WTC11 (cell line): ENCODE data around the gene CPNE5. TPM values are rescaled to one million over a fixed set of nuclear protein-coding genes. Genes with fewer than 3 reads are reported as not detected.

Experiments used
- ATAC-seq: fragments of 200-7000 bp; cut with Tn5 transposase; 2 replicates; pipeline ENCODE4 v1.10.0; 2021; ENCODE audit warnings: mild to moderate bottlenecking, moderate library complexity
- CTCF ChIA-PET: fragments of 300-600 bp; sonication (Branson Sonifier 250); formaldehyde crosslinking; loops from one replicate; lab custom pipeline; 2021; ENCODE audit warnings: antibody characterized with exemption; lab: Charles Lee
- POLR2A ChIA-PET: fragments of 350-600 bp; sonication (Branson Sonifier 250); formaldehyde crosslinking; loops from one replicate; lab custom pipeline; 2021; ENCODE audit warnings: antibody characterized with exemption; lab: Charles Lee
- DNase-seq: peaks from one replicate; pipeline ENCODE4 v3.0.0; 2021; ENCODE audit warnings: low spot score
- H3K27ac Mint-ChIP-seq: 2 replicates; pipeline ENCODE4 v1.8.0; 2021; ENCODE audit warnings: mixed read lengths
- H3K27me3 Mint-ChIP-seq: 2 replicates; pipeline ENCODE4 v1.8.0; 2021; ENCODE audit warnings: low read depth, mild to moderate bottlenecking, moderate library complexity, mixed read lengths
- H3K36me3 Mint-ChIP-seq: 2 replicates; pipeline ENCODE4 v1.8.0; 2021; ENCODE audit warnings: mixed read lengths
- H3K4me1 Mint-ChIP-seq: 2 replicates; pipeline ENCODE4 v1.8.0; 2022; ENCODE audit warnings: mixed read lengths
- H3K4me3 Mint-ChIP-seq: 2 replicates; pipeline ENCODE4 v1.8.0; 2021; ENCODE audit warnings: mild to moderate bottlenecking, moderate library complexity, mixed read lengths
- H3K9me3 Mint-ChIP-seq: 2 replicates; pipeline ENCODE4 v1.8.0; 2021; ENCODE audit warnings: mixed read lengths
- AR ChIP-seq: fragments of 250-450 bp; sonication (Bioruptor Pico); IDR thresholded peaks from 2 replicates; pipeline ENCODE4 v1.9.0; 2021; ENCODE audit warnings: mild to moderate bottlenecking
- ARID4B ChIP-seq: sonication (generic); formaldehyde crosslinking; IDR thresholded peaks from 2 replicates; pipeline ENCODE4 v1.8.0; 2023; ENCODE audit warnings: missing genetic modification reagents, mild to moderate bottlenecking, borderline replicate concordance
- FOXJ3 ChIP-seq: sonication (generic); formaldehyde crosslinking; IDR thresholded peaks from 2 replicates; pipeline ENCODE4 v1.9.0; 2021; ENCODE audit warnings: missing genetic modification reagents, mild to moderate bottlenecking, borderline replicate concordance
- FOXK1 ChIP-seq: sonication (generic); formaldehyde crosslinking; IDR thresholded peaks from 2 replicates; pipeline ENCODE4 v1.8.0; 2022; ENCODE audit warnings: mild to moderate bottlenecking, moderate library complexity, missing genetic modification reagents
- FOXP1 ChIP-seq: sonication (generic); formaldehyde crosslinking; IDR thresholded peaks from 2 replicates; pipeline ENCODE4 v1.8.0; 2022; ENCODE audit warnings: missing genetic modification reagents, mild to moderate bottlenecking, moderate library complexity, borderline replicate concordance
- FOXP4 ChIP-seq: sonication (generic); formaldehyde crosslinking; IDR thresholded peaks from 2 replicates; pipeline ENCODE4 v1.8.0; 2022; ENCODE audit warnings: mild to moderate bottlenecking, missing genetic modification reagents
- IRF1 ChIP-seq: sonication (generic); formaldehyde crosslinking; IDR thresholded peaks from 2 replicates; pipeline ENCODE4 v1.8.0; 2023; ENCODE audit warnings: missing genetic modification reagents
- NR2C2 ChIP-seq: sonication (generic); formaldehyde crosslinking; IDR thresholded peaks from 2 replicates; pipeline ENCODE4 v1.8.0; 2022; ENCODE audit warnings: mild to moderate bottlenecking, missing genetic modification reagents
- NR3C1 ChIP-seq: sonication (generic); formaldehyde crosslinking; conservative IDR thresholded peaks from 2 replicates; pipeline ENCODE4 v1.8.1; 2023; ENCODE audit warnings: low read depth, mild to moderate bottlenecking, missing genetic modification reagents
- RORB ChIP-seq: fragments of 250-450 bp; sonication (Bioruptor Pico); IDR thresholded peaks from 2 replicates; pipeline ENCODE4 v1.9.0; 2021; ENCODE audit warnings: mild to moderate bottlenecking
- SMAD3 ChIP-seq: sonication (generic); formaldehyde crosslinking; IDR thresholded peaks from 2 replicates; pipeline ENCODE4 v1.8.0; 2022; ENCODE audit warnings: missing genetic modification reagents, mild to moderate bottlenecking, borderline replicate concordance
- SMAD4 ChIP-seq: sonication (generic); formaldehyde crosslinking; IDR thresholded peaks from 2 replicates; pipeline ENCODE4 v1.8.0; 2022; ENCODE audit warnings: mild to moderate bottlenecking, missing genetic modification reagents
- TCF7 ChIP-seq: sonication (generic); formaldehyde crosslinking; IDR thresholded peaks from 2 replicates; pipeline ENCODE4 v1.8.0; 2022; ENCODE audit warnings: mild to moderate bottlenecking, low read depth, missing genetic modification reagents, moderate library complexity
- TEAD1 ChIP-seq: sonication (generic); formaldehyde crosslinking; IDR thresholded peaks from 2 replicates; pipeline ENCODE4 v1.8.0; 2022; ENCODE audit warnings: mild to moderate bottlenecking, missing genetic modification reagents
- USF1 ChIP-seq: sonication (generic); formaldehyde crosslinking; IDR thresholded peaks from 2 replicates; pipeline ENCODE4 v1.8.0; 2022; ENCODE audit warnings: mild to moderate bottlenecking, missing genetic modification reagents
- ZNF232 ChIP-seq: sonication (generic); formaldehyde crosslinking; IDR thresholded peaks from 2 replicates; pipeline ENCODE4 v1.8.0; 2022; ENCODE audit warnings: mild to moderate bottlenecking, missing genetic modification reagents
- ZNF423 ChIP-seq: fragments of 250-450 bp; sonication (Bioruptor Pico); IDR thresholded peaks from 2 replicates; pipeline ENCODE4 v2.1.2; 2022; ENCODE audit warnings: mild to moderate bottlenecking, moderate library complexity
- ZNF671 ChIP-seq: fragments of 250-450 bp; sonication (Bioruptor Pico); IDR thresholded peaks from 2 replicates; pipeline ENCODE4 v1.8.0; 2021; ENCODE audit warnings: mild to moderate bottlenecking
- total RNA-seq: library from RNA; stranded (reverse); gene quantifications from 3 replicates; pipeline ENCODE4 v1.2.3, GENCODE V29; 2021

The CPNE5 gene
- total RNA-seq, 1 experiment from 2014 or later, result 0.44 TPM

- ChIA-PET CTCF (interaction anchor here (0.5 to 19.6 kb wide), 20 partner anchors 8 to 452 kb away, joined by 3 to 454 read pairs (median 8); partner anchors contain the start of genes CDKN1A, PPIL1 and RAB44), POLR2A (no interaction called here)
- Mint-ChIP-seq H3K27me3 (no peaks in the 10 kb centered on the region), H3K27ac (no peak overlapping the region), H3K9me3 (no peaks in the 10 kb centered on the region), H3K4me1 (peaks cover 12% of the 10 kb centered on the region), H3K36me3 (no peaks in the 10 kb centered on the region), H3K4me3 (no peak overlapping the region)
- DNase-seq (no peak), ATAC-seq (no peak)
- TF ChIP-seq NR2C2 (CRISPR knock-in tag), result no peak
- TF ChIP-seq ZNF423, result no peak
- no peak for TF ChIP-seq AR (CRISPR knock-in tag)
- TF ChIP-seq ZNF671 (CRISPR knock-in tag), result no peak
- TF ChIP-seq FOXP4, result no peak
- TF ChIP-seq TEAD1 (CRISPR knock-in tag), result no peak
- no peak for TF ChIP-seq TCF7 (CRISPR knock-in tag)
- TF ChIP-seq FOXK1 (CRISPR knock-in tag), result no peak
- TF ChIP-seq ZNF232 (CRISPR knock-in tag), result no peak
- TF ChIP-seq FOXP1, result no peak
- no peak for TF ChIP-seq SMAD4 (CRISPR knock-in tag)
- no peak for TF ChIP-seq ARID4B (CRISPR knock-in tag)
- TF ChIP-seq SMAD3, result no peak
- TF ChIP-seq RORB (CRISPR knock-in tag), result no peak
- TF ChIP-seq USF1 (CRISPR knock-in tag), result no peak
- TF ChIP-seq IRF1, result no peak
- TF ChIP-seq NR3C1 (CRISPR knock-in tag), result no peak
- no peak for TF ChIP-seq FOXJ3 (CRISPR knock-in tag)
These were observed 81.2 kb downstream of the CPNE5 start for GRCh38 chr6:36757943-36758508.
